IMR-90 (cell line): ENCODE results near the gene CAMKMT. TPM values are rescaled to one million over a fixed set of nuclear protein-coding genes. Genes with fewer than 3 reads are reported as not detected.

ENCODE experiments used
- ATAC-seq: fragments of 200-7000 bp; cut with Tn5 transposase; 2 replicates; pipeline ENCODE4 v1.9.1; 2020; ENCODE audit warnings: low read depth, mild to moderate bottlenecking, moderate library complexity
- BruUV-seq: library from RNA; stranded (reverse); fragments of 400-500 nt; replicated peaks from 2 replicates; lab custom pipeline; 2021; lab: Mats Ljungman, UMichigan
- CTCF ChIA-PET: fragments of 300-600 bp; formaldehyde crosslinking; extraction: SDS; loops from one replicate; lab custom pipeline; 2021; ENCODE audit warnings: antibody characterized with exemption; lab: Yijun Ruan, JAX
- POLR2A ChIA-PET: fragments of 300-600 bp; sonication (Branson Sonifier 250); formaldehyde crosslinking; loops from one replicate; lab custom pipeline; 2022; ENCODE audit warnings: antibody characterized with exemption; ENCODE audit not compliant: unreplicated experiment; lab: Charles Lee
- DNase-seq: peaks from one replicate; pipeline ENCODE4 v3.0.0; 2013
- H2AFZ ChIP-seq: replicated peaks from 2 replicates; pipeline ENCODE3; 2013; ENCODE audit warnings: low read length, mild to moderate bottlenecking; ENCODE audit not compliant: poor library complexity
- H2AK5ac ChIP-seq: 2 replicates; pipeline ENCODE4 v1.6.1; 2013; ENCODE audit warnings: low read depth, low read length, inconsistent platforms
- H2AK9ac ChIP-seq: replicated peaks from 2 replicates; pipeline ENCODE3; 2013; ENCODE audit warnings: mild to moderate bottlenecking, low read depth, low read length, moderate library complexity; ENCODE audit not compliant: poor library complexity
- H2BK120ac ChIP-seq: 2 replicates; pipeline ENCODE4 v1.6.1; 2013; ENCODE audit warnings: low read depth, low read length, inconsistent platforms
- H2BK15ac ChIP-seq: 3 replicates; pipeline ENCODE4 v1.6.1; 2013; ENCODE audit warnings: low read depth, low read length, inconsistent platforms
- H2BK20ac ChIP-seq: 2 replicates; pipeline ENCODE4 v1.6.1; 2013; ENCODE audit warnings: low read depth, mild to moderate bottlenecking, inconsistent platforms, low read length, moderate library complexity
- H2BK5ac ChIP-seq: 2 replicates; pipeline ENCODE4 v1.6.1; 2013; ENCODE audit warnings: mild to moderate bottlenecking, low read depth, low read length, inconsistent platforms; ENCODE audit not compliant: poor library complexity, severe bottlenecking
- H3K14ac ChIP-seq: replicated peaks from 2 replicates; pipeline ENCODE4 v1.6.1; 2013; ENCODE audit warnings: low read depth, low read length, inconsistent platforms
- H3K18ac ChIP-seq: 2 replicates; pipeline ENCODE4 v1.6.1; 2013; ENCODE audit warnings: low read depth, low read length, control low read depth
- H3K23ac ChIP-seq: 2 replicates; pipeline ENCODE4 v1.6.1; 2013; ENCODE audit warnings: low read depth, low read length, inconsistent platforms
- H3K27ac ChIP-seq: 2 replicates; pipeline ENCODE4 v1.5.1; 2013; ENCODE audit warnings: mild to moderate bottlenecking, control low read depth, low read length; ENCODE audit not compliant: insufficient read depth
- H3K27me3 ChIP-seq: 2 replicates; pipeline ENCODE4 v1.6.1; 2013; ENCODE audit warnings: low read length; ENCODE audit not compliant: control insufficient read depth, insufficient read depth
- H3K36me3 ChIP-seq: 2 replicates; pipeline ENCODE4 v1.6.1; 2013; ENCODE audit warnings: low read length, mixed read lengths; ENCODE audit not compliant: control insufficient read depth, insufficient read depth
- H3K4ac ChIP-seq: 2 replicates; pipeline ENCODE4 v1.6.1; 2013; ENCODE audit warnings: low read depth, low read length, inconsistent platforms
- H3K4me1 ChIP-seq: 2 replicates; pipeline ENCODE4 v1.6.1; 2013; ENCODE audit warnings: low read length, mixed read lengths; ENCODE audit not compliant: control insufficient read depth, insufficient read depth
- H3K4me2 ChIP-seq: 2 replicates; pipeline ENCODE4 v1.6.1; 2013; ENCODE audit warnings: low read depth, mild to moderate bottlenecking, control low read depth, low read length, moderate library complexity
- H3K4me3 ChIP-seq: 2 replicates; pipeline ENCODE4 v1.5.1; 2013; ENCODE audit warnings: low read depth, mild to moderate bottlenecking, control low read depth, low read length, moderate library complexity; ENCODE audit not compliant: insufficient read depth
- H3K56ac ChIP-seq: 2 replicates; pipeline ENCODE4 v1.6.1; 2013; ENCODE audit warnings: low read length, inconsistent platforms; ENCODE audit not compliant: insufficient read depth; ENCODE audit errors: extremely low read depth
- H3K79me1 ChIP-seq, 2 experiments: 2 replicates each; pipeline ENCODE4 v1.6.1; 2013; ENCODE audit warnings: low read length in 2 of 2, inconsistent platforms in 1 of 2, low read depth in 1 of 2
- H3K9ac ChIP-seq: 2 replicates; pipeline ENCODE4 v1.6.1; 2013; ENCODE audit warnings: low read depth, low read length, control low read depth
- H3K9me1 ChIP-seq: 2 replicates; pipeline ENCODE4 v1.6.1; 2013; ENCODE audit warnings: low read length, inconsistent platforms; ENCODE audit not compliant: insufficient read depth
- H3K9me3 ChIP-seq: 2 replicates; pipeline ENCODE4 v1.6.1; 2013; ENCODE audit warnings: low read length; ENCODE audit not compliant: control insufficient read depth, insufficient read depth
- H4K20me1 ChIP-seq: 2 replicates; pipeline ENCODE4 v1.6.1; 2013; ENCODE audit warnings: low read length, inconsistent platforms; ENCODE audit not compliant: insufficient read depth
- H4K5ac ChIP-seq: 2 replicates; pipeline ENCODE4 v1.6.1; 2013; ENCODE audit warnings: mild to moderate bottlenecking, low read depth, low read length, control low read depth
- H4K8ac ChIP-seq, 2 experiments: 2 replicates each; pipeline ENCODE4 v1.6.1; 2013; ENCODE audit warnings: low read depth in 2 of 2, low read length in 2 of 2, control low read depth in 1 of 2, inconsistent platforms in 1 of 2
- H4K91ac ChIP-seq: 2 replicates; pipeline ENCODE4 v1.6.1; 2013; ENCODE audit warnings: low read depth, low read length, inconsistent platforms; ENCODE audit not compliant: insufficient read depth
- BHLHE40 ChIP-seq: fragments of 150-350 bp; IDR thresholded peaks from 2 replicates; pipeline ENCODE4 v1.6.1; 2016; ENCODE audit warnings: mild to moderate bottlenecking, low read depth, low read length
- CEBPB ChIP-seq: IDR thresholded peaks from 2 replicates; pipeline ENCODE4 v1.6.1; 2012; ENCODE audit warnings: low read depth, low read length, improper control_type of control experiment
- CHD1 ChIP-seq: IDR thresholded peaks from 2 replicates; pipeline ENCODE4 v1.6.1; 2012; ENCODE audit warnings: low read depth, low read length, improper control_type of control experiment
- ELK1 ChIP-seq: fragments of 150-350 bp; IDR thresholded peaks from 2 replicates; pipeline ENCODE4 v1.6.1; 2016; ENCODE audit warnings: low read depth, mild to moderate bottlenecking, low read length, moderate library complexity, borderline replicate concordance
- FOS ChIP-seq: fragments of 150-350 bp; IDR thresholded peaks from 2 replicates; pipeline ENCODE4 v1.6.1; 2016; ENCODE audit warnings: low read depth, low read length
- MAFK ChIP-seq: IDR thresholded peaks from 2 replicates; pipeline ENCODE4 v1.6.1; 2012; ENCODE audit warnings: low read depth, low read length, improper control_type of control experiment
- MAZ ChIP-seq: IDR thresholded peaks from 2 replicates; pipeline ENCODE4 v1.6.1; 2012; ENCODE audit warnings: low read depth, mild to moderate bottlenecking, low read length, improper control_type of control experiment, moderate library complexity, borderline replicate concordance
- MXI1 ChIP-seq: IDR thresholded peaks from 2 replicates; pipeline ENCODE4 v1.6.1; 2012; ENCODE audit warnings: low read depth, mild to moderate bottlenecking, low read length, moderate library complexity, borderline replicate concordance
- NFE2L2 ChIP-seq: fragments of 150-350 bp; IDR thresholded peaks from 2 replicates; pipeline ENCODE4 v1.6.1; 2016; ENCODE audit warnings: low read depth, mild to moderate bottlenecking, low read length
- POLR2A ChIP-seq: IDR thresholded peaks from 2 replicates; pipeline ENCODE4 v1.6.1; 2012; ENCODE audit warnings: mild to moderate bottlenecking, low read depth, low read length
- RAD21 ChIP-seq: IDR thresholded peaks from 2 replicates; pipeline ENCODE4 v1.6.1; 2012; ENCODE audit warnings: low read length, improper control_type of control experiment
- RCOR1 ChIP-seq: IDR thresholded peaks from 2 replicates; pipeline ENCODE4 v1.6.1; 2012; ENCODE audit warnings: mild to moderate bottlenecking, low read length, improper control_type of control experiment; ENCODE audit not compliant: insufficient replicate concordance
- RFX5 ChIP-seq: IDR thresholded peaks from 2 replicates; pipeline ENCODE4 v1.8.0; 2012; ENCODE audit warnings: low read depth, mild to moderate bottlenecking, low read length, moderate library complexity
- SMC3 ChIP-seq: fragments of 150-350 bp; IDR thresholded peaks from 2 replicates; pipeline ENCODE4 v1.6.1; 2016; ENCODE audit warnings: low read depth, mild to moderate bottlenecking, antibody characterized with exemption, low read length, moderate library complexity
- WGBS, 2 experiments: methylation state at CpG; one replicate each; pipeline versions ENCODE4 v1.1.5 to v1.1.7; 2013; ENCODE audit warnings: missing lambda C conversion rate in 2 of 2; ENCODE audit not compliant: insufficient read length in 1 of 2; ENCODE audit errors: extremely low coverage in 2 of 2; 5-methylcytosine and 5-hydroxymethylcytosine counted together
- dilution Hi-C: fragments of 300-500 bp; cut with HindIII; formaldehyde crosslinking; loops from one replicate; pipeline ENCODE4 v1.14.3; 2018; ENCODE audit warnings: low sequenced_read_pairs; ENCODE audit not compliant: unreplicated experiment
- in situ Hi-C: fragments of 300-500 bp; cut with MboI; formaldehyde crosslinking; loops from 3 replicates; pipeline ENCODE4 v1.14.3; 2019; ENCODE audit warnings: low sequenced_read_pairs, inconsistent platforms, mixed read lengths
- intact Hi-C: fragments of 100-400 bp; cut with micrococcal nuclease; formaldehyde crosslinking; loops from 2 replicates; pipeline ENCODE4 v1.10.0; 2022
- polyA plus RNA-seq, 3 experiments: library from polyadenylated mRNA; depleted of rRNA; stranded (reverse); fragments of >200 nt; gene quantifications; 2 replicates each; pipeline ENCODE4 v1.2.3, GENCODE V29; 2012; ENCODE audit warnings: low replicate concordance in 1 of 3
- total RNA-seq: library from RNA; depleted of rRNA; stranded (reverse); fragments of >200 nt; gene quantifications from 2 replicates; pipeline ENCODE4 v1.2.3, GENCODE V29; 2012
- TF ChIP-seq, protein P1 (sequence below): fragments of 150-350 bp; IDR thresholded peaks from 2 replicates; pipeline ENCODE4 v1.6.1; 2017; ENCODE audit warnings: mild to moderate bottlenecking, antibody characterized with exemption, low read length, low read depth

The CAMKMT gene
- total and polyA plus RNA-seq, 2 of the 4 experiments (the other 2 are of a cell fraction), result 4.4 to 6.8 TPM

- ATAC-seq, result peak; percentile 52
- Histone ChIP-seq H3K18ac (peak overlapping the region; percentile 46; the same call in 1 of the 2 replicates), H3K36me3 (no peaks in the 10 kb centered on the region), H3K14ac (peak overlapping the region; percentile 30), H4K8ac (peak overlapping the region in 1 of 2 experiments; percentile 28; a peak in 2 of 4 replicates), H2BK120ac (peak overlapping the region; percentile 21; the same call in 1 of the 2 replicates), H3K23ac (peak overlapping the region; percentile 95), H2AFZ (peak overlapping the region; percentile 93), H4K5ac (peak overlapping the region; percentile 7; the same call in 1 of the 2 replicates), H2BK5ac (peak overlapping the region; percentile 54), H3K27ac (peak overlapping the region; percentile 30), H2BK15ac (no peak overlapping the region; the same call in 2 of the 3 replicates), H3K79me1 (peaks cover 12 to 26% of the 10 kb centered on the region in 2 experiments), H3K56ac (peak overlapping the region; percentile 64), H3K9ac (peak overlapping the region; percentile 80), H4K91ac (peak overlapping the region; percentile 27; the same call in 1 of the 2 replicates), H3K4ac (peak overlapping the region; percentile 52), H3K4me1 (no peaks in the 10 kb centered on the region), H3K4me3 (peak overlapping the region; percentile 58), H3K27me3 (no peaks in the 10 kb centered on the region), H3K9me3 (no peaks in the 10 kb centered on the region), H2AK9ac (peak overlapping the region; percentile 71), H3K9me1 (no peaks in the 10 kb centered on the region), H2AK5ac (no peak overlapping the region), H3K4me2 (peak overlapping the region; percentile 98), H2BK20ac (no peak overlapping the region), H4K20me1 (peaks cover 3% of the 10 kb centered on the region; the same call in 1 of the 2 replicates)
- DNase-seq, result peak; percentile 55
- CTCF ChIA-PET, result interaction anchor here (1.2 kb wide), 1 partner anchor 30 kb away, joined by 3 read pairs; no protein-coding TSS in a partner anchor
- intact Hi-C loops (loop anchor here (1.0 to 10.0 kb wide), 3 partner anchors 118 to 278 kb away; no protein-coding TSS in a partner anchor), in situ Hi-C loops (no loop called here), dilution Hi-C loops (no loop called here)
- POLR2A ChIA-PET, result interaction anchor here (0.6 kb wide), 1 partner anchor 172 kb away, joined by 3 read pairs; no protein-coding TSS in a partner anchor
- 0% methylated on average over 6 of the region's 32 CpGs; no CpG with 5 or more reads in 1 of the 2 experiments for WGBS, 2 experiments
- no TSS peak for BruUV-seq
- TF ChIP-seq RCOR1, result no peak
- no peak for TF ChIP-seq RFX5
- no peak for TF ChIP-seq FOS
- no peak for TF ChIP-seq MAZ
- no peak for TF ChIP-seq MAFK
- no peak for TF ChIP-seq CHD1
- TF ChIP-seq CEBPB, result no peak
- no peak for TF ChIP-seq BHLHE40
- TF ChIP-seq, protein P1, sequence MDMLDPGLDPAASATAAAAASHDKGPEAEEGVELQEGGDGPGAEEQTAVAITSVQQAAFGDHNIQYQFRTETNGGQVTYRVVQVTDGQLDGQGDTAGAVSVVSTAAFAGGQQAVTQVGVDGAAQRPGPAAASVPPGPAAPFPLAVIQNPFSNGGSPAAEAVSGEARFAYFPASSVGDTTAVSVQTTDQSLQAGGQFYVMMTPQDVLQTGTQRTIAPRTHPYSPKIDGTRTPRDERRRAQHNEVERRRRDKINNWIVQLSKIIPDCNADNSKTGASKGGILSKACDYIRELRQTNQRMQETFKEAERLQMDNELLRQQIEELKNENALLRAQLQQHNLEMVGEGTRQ, result no peak
- 0 out of 2 replicates have a peak, but pooled peaks have one; percentile 2 for TF ChIP-seq RAD21
- TF ChIP-seq ELK1, result no peak
- no peak for TF ChIP-seq POLR2A
- TF ChIP-seq SMC3, result no peak
- no peak for TF ChIP-seq NFE2L2
- TF ChIP-seq MXI1, result peak; percentile 96
Measured at GRCh38 chr2:44362207-44363015, 664 bp downstream of the CAMKMT start.
